DOHH2 (cell line): ENCODE results near the gene UGCG.

ENCODE experiments used
- EZH2phosphoT487 ChIP-seq: fragments of 200-600 bp; sonication (generic); IDR thresholded peaks from 2 replicates; pipeline ENCODE4 v1.6.1; 2017; ENCODE audit warnings: borderline replicate concordance, mild to moderate bottlenecking, antibody characterized with exemption, low read length, moderate library complexity, mixed read lengths
- TF ChIP-seq, protein P1 (sequence below): fragments of 200-600 bp; sonication (generic); IDR thresholded peaks from one replicate; pipeline ENCODE4 v1.5.1; 2014; ENCODE audit warnings: antibody characterized with exemption, mild to moderate bottlenecking, low read depth, low read length; ENCODE audit not compliant: poor library complexity, severe bottlenecking

DNA sequence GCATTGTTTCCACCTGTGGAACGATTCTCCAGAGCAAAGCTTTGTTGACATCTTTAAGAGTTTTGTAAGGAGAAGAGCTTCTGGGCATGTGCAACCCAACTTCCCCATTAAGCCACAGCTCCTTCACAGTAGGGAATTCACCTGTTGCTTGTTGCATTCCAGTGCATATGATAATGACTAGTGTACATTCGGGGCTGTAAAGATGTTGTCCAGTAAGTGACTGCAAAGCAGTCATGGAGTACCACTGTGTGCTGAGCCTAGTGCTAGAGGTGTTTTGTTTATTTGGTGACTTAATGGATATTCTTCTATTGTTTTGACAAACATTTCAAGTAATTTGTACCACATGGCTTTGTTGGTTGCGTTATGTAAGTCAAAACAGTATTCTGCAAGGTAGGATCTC lies 12.8 kb downstream of the UGCG start:
- TF ChIP-seq, protein P1, sequence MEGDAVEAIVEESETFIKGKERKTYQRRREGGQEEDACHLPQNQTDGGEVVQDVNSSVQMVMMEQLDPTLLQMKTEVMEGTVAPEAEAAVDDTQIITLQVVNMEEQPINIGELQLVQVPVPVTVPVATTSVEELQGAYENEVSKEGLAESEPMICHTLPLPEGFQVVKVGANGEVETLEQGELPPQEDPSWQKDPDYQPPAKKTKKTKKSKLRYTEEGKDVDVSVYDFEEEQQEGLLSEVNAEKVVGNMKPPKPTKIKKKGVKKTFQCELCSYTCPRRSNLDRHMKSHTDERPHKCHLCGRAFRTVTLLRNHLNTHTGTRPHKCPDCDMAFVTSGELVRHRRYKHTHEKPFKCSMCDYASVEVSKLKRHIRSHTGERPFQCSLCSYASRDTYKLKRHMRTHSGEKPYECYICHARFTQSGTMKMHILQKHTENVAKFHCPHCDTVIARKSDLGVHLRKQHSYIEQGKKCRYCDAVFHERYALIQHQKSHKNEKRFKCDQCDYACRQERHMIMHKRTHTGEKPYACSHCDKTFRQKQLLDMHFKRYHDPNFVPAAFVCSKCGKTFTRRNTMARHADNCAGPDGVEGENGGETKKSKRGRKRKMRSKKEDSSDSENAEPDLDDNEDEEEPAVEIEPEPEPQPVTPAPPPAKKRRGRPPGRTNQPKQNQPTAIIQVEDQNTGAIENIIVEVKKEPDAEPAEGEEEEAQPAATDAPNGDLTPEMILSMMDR: no peak
- TF ChIP-seq EZH2phosphoT487: no peak
